ENCODE data around the gene MFSD1. TPM values are rescaled to one million over a fixed set of nuclear protein-coding genes. Genes with fewer than 3 reads are reported as not detected.

Gene MFSD1
- total and polyA plus RNA-seq, 2 of the 8 experiments (the other 6 are each of a cell fraction or from before 2014, with no cell fraction given), result 9.3 to 11.5 TPM

- TF ChIP-seq ATF2 (IDR thresholded peaks at IDR 0.05; ENCODE audit: low read length) (no peak), CREB1 (IDR thresholded peaks at IDR 0.05) (no peak), SP4 (IDR thresholded peaks at IDR 0.05; ENCODE audit: low read length) (no peak), SP2 (IDR thresholded peaks at IDR 0.05; ENCODE audit: low read length) (no peak)
- TF ChIP-seq, protein P1, sequence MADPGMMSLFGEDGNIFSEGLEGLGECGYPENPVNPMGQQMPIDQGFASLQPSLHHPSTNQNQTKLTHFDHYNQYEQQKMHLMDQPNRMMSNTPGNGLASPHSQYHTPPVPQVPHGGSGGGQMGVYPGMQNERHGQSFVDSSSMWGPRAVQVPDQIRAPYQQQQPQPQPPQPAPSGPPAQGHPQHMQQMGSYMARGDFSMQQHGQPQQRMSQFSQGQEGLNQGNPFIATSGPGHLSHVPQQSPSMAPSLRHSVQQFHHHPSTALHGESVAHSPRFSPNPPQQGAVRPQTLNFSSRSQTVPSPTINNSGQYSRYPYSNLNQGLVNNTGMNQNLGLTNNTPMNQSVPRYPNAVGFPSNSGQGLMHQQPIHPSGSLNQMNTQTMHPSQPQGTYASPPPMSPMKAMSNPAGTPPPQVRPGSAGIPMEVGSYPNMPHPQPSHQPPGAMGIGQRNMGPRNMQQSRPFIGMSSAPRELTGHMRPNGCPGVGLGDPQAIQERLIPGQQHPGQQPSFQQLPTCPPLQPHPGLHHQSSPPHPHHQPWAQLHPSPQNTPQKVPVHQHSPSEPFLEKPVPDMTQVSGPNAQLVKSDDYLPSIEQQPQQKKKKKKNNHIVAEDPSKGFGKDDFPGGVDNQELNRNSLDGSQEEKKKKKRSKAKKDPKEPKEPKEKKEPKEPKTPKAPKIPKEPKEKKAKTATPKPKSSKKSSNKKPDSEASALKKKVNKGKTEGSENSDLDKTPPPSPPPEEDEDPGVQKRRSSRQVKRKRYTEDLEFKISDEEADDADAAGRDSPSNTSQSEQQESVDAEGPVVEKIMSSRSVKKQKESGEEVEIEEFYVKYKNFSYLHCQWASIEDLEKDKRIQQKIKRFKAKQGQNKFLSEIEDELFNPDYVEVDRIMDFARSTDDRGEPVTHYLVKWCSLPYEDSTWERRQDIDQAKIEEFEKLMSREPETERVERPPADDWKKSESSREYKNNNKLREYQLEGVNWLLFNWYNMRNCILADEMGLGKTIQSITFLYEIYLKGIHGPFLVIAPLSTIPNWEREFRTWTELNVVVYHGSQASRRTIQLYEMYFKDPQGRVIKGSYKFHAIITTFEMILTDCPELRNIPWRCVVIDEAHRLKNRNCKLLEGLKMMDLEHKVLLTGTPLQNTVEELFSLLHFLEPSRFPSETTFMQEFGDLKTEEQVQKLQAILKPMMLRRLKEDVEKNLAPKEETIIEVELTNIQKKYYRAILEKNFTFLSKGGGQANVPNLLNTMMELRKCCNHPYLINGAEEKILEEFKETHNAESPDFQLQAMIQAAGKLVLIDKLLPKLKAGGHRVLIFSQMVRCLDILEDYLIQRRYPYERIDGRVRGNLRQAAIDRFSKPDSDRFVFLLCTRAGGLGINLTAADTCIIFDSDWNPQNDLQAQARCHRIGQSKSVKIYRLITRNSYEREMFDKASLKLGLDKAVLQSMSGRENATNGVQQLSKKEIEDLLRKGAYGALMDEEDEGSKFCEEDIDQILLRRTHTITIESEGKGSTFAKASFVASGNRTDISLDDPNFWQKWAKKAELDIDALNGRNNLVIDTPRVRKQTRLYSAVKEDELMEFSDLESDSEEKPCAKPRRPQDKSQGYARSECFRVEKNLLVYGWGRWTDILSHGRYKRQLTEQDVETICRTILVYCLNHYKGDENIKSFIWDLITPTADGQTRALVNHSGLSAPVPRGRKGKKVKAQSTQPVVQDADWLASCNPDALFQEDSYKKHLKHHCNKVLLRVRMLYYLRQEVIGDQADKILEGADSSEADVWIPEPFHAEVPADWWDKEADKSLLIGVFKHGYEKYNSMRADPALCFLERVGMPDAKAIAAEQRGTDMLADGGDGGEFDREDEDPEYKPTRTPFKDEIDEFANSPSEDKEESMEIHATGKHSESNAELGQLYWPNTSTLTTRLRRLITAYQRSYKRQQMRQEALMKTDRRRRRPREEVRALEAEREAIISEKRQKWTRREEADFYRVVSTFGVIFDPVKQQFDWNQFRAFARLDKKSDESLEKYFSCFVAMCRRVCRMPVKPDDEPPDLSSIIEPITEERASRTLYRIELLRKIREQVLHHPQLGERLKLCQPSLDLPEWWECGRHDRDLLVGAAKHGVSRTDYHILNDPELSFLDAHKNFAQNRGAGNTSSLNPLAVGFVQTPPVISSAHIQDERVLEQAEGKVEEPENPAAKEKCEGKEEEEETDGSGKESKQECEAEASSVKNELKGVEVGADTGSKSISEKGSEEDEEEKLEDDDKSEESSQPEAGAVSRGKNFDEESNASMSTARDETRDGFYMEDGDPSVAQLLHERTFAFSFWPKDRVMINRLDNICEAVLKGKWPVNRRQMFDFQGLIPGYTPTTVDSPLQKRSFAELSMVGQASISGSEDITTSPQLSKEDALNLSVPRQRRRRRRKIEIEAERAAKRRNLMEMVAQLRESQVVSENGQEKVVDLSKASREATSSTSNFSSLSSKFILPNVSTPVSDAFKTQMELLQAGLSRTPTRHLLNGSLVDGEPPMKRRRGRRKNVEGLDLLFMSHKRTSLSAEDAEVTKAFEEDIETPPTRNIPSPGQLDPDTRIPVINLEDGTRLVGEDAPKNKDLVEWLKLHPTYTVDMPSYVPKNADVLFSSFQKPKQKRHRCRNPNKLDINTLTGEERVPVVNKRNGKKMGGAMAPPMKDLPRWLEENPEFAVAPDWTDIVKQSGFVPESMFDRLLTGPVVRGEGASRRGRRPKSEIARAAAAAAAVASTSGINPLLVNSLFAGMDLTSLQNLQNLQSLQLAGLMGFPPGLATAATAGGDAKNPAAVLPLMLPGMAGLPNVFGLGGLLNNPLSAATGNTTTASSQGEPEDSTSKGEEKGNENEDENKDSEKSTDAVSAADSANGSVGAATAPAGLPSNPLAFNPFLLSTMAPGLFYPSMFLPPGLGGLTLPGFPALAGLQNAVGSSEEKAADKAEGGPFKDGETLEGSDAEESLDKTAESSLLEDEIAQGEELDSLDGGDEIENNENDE (IDR thresholded peaks at IDR 0.05; ENCODE audit: insufficient replicate concordance, low read length), result no peak
These were observed 45.6 kb downstream of the MFSD1 start (continued) for GRCh38 chr3:158847452-158847821.

All from H1 (cell line).